Measurements from ENCODE around the gene ATG5. TPM values are rescaled to one million over a fixed set of nuclear protein-coding genes. Genes with fewer than 3 reads are reported as not detected.
A peak's percentile ranks its signal among the peaks of the same experiment; 100 is the strongest.
"Not testable (repeated sequence)": the region's sequence is repeated elsewhere in the genome, so short reads cannot be mapped to it uniquely, and the experiment has no call there.

Gene ATG5
- polyA plus RNA-seq, 1 donor from 2014 or later, result 45.5 TPM

GRCh38 chr6:106253731-106254130 lies 71.8 kb downstream of the ATG5 start:
- no peak overlapping the region for H3K4me2 ChIP-seq (ENCODE audit: low read length)
- no peak overlapping the region for H3K9ac ChIP-seq (ENCODE audit: low read length)
- no peaks in the 10 kb centered on the region for H4K20me1 ChIP-seq (ENCODE audit: insufficient read depth)
- no peaks in the 10 kb centered on the region for H3K36me3 ChIP-seq (ENCODE audit: insufficient read depth, low read length)
- H3K27me3 ChIP-seq (ENCODE audit: insufficient read depth, low read depth, low read length), result no peaks in the 10 kb centered on the region
- H3F3A ChIP-seq (ENCODE audit: insufficient read depth, low read length, poor library complexity, severe bottlenecking), result peaks cover 5% of the 10 kb centered on the region
- no peaks in the 10 kb centered on the region for H3K9me2 ChIP-seq (ENCODE audit: insufficient read depth, low read length)
- H3K4me3 ChIP-seq (ENCODE audit: low read length), result no peak overlapping the region
- H2AFZ ChIP-seq (ENCODE audit: low read depth, low read length), result no peak overlapping the region
- no peak for TF ChIP-seq SMC3 (conservative IDR thresholded peaks at IDR 0.05; ENCODE audit: poor library complexity)
- H3K79me2 ChIP-seq (replicated peaks; ENCODE audit: insufficient read depth, low read length), result no peaks in the 10 kb centered on the region
- no peaks in the 10 kb centered on the region for H3K9me3 ChIP-seq (ENCODE audit: low read length)
- no peak overlapping the region for H3K27ac ChIP-seq (ENCODE audit: low read length)

DNA sequence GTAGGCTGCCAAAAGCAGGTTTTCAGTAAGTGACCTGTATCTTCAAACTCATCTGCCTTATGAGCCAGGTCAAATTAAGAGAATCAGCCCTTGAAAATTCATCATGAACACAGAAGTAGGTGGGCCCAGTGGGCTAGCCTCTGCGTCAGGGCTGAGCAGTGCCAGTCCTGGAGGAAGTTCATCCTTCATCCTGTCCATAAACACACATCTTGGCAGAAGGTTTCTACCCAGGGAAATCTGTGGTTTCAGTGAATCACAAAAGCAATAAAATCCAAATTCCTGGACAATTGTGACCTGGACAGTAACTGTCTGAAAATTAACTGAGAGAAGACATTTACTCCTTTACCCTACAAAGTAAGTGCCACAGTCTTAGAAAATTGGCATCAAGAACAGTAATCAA lies 72.4 kb downstream of the ATG5 start:
- H3K4me2 ChIP-seq (ENCODE audit: low read length), result no peak overlapping the region
- TF ChIP-seq EP300 (conservative IDR thresholded peaks at IDR 0.05; ENCODE audit: poor library complexity, severe bottlenecking), result no peak
- no peak for TF ChIP-seq SMC3 (conservative IDR thresholded peaks at IDR 0.05; ENCODE audit: poor library complexity)
- no peak for TF ChIP-seq RAD21 (conservative IDR thresholded peaks at IDR 0.05)
- TF ChIP-seq REST (IDR thresholded peaks at IDR 0.05; ENCODE audit: borderline replicate concordance), result no peak
- no peak for TF ChIP-seq TAF1 (IDR thresholded peaks at IDR 0.05; ENCODE audit: low read depth)
- TF ChIP-seq MXI1 (conservative IDR thresholded peaks at IDR 0.05; ENCODE audit: poor library complexity, severe bottlenecking), result no peak
- no peaks in the 10 kb centered on the region for H3K36me3 ChIP-seq (ENCODE audit: insufficient read depth, low read length)
- peak overlapping the region; percentile 29 for H3K27ac ChIP-seq (ENCODE audit: low read length)
- H3K9me3 ChIP-seq (ENCODE audit: low read length), result no peaks in the 10 kb centered on the region
- no peaks in the 10 kb centered on the region for H4K20me1 ChIP-seq (ENCODE audit: insufficient read depth)
- H3K9ac ChIP-seq (ENCODE audit: low read length), result no peak overlapping the region
- no peaks in the 10 kb centered on the region for H3K79me2 ChIP-seq (replicated peaks; ENCODE audit: insufficient read depth, low read length)
- H3K27me3 ChIP-seq (ENCODE audit: insufficient read depth, low read depth, low read length), result no peaks in the 10 kb centered on the region
- no peak overlapping the region for H3K4me3 ChIP-seq (ENCODE audit: low read length)
- peaks cover 5% of the 10 kb centered on the region for H3F3A ChIP-seq (ENCODE audit: insufficient read depth, low read length, poor library complexity, severe bottlenecking)
- H2AFZ ChIP-seq (ENCODE audit: low read depth, low read length), result no peak overlapping the region
- no peaks in the 10 kb centered on the region for H3K9me2 ChIP-seq (ENCODE audit: insufficient read depth, low read length)

DNA sequence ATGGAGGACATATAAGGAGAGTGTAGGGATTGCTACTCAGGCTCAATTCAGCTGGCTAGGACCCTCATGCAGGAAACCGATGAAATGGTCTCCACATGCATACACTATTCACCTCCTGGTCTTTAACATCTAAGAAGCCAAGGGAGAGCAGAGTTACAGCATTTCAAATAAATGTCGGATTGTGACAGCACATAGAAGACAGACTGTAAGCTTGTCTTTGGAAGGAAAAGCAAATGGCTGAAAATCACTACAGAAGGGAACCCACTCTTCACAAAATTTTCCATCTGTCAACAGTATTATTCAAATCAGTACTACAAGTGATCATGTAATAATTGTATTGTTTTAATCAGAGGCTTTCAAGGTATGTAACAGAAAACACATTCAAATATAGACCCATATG lies 72.9 kb downstream of the ATG5 start:
- no peak for TF ChIP-seq RAD21 (conservative IDR thresholded peaks at IDR 0.05)
- peak; percentile 47 for TF ChIP-seq POLR2AphosphoS5 (IDR thresholded peaks at IDR 0.05)
- TF ChIP-seq EP300 (conservative IDR thresholded peaks at IDR 0.05; ENCODE audit: poor library complexity, severe bottlenecking), result peak; percentile 79
- no peaks in the 10 kb centered on the region for H3K79me2 ChIP-seq (replicated peaks; ENCODE audit: insufficient read depth, low read length)
- no peak overlapping the region for H2AFZ ChIP-seq (ENCODE audit: low read depth, low read length)
- H3K9ac ChIP-seq (ENCODE audit: low read length), result no peak overlapping the region
- no peaks in the 10 kb centered on the region for H3K9me2 ChIP-seq (ENCODE audit: insufficient read depth, low read length)
- H3K36me3 ChIP-seq (ENCODE audit: insufficient read depth, low read length), result no peaks in the 10 kb centered on the region
- H3F3A ChIP-seq (ENCODE audit: insufficient read depth, low read length, poor library complexity, severe bottlenecking), result peaks cover 5% of the 10 kb centered on the region
- H3K4me3 ChIP-seq (ENCODE audit: low read length), result no peak overlapping the region
- H3K27me3 ChIP-seq (ENCODE audit: insufficient read depth, low read depth, low read length), result no peaks in the 10 kb centered on the region
- H3K27ac ChIP-seq (ENCODE audit: low read length), result peak overlapping the region; percentile 29
- no peak overlapping the region for H3K4me2 ChIP-seq (ENCODE audit: low read length)
- H4K20me1 ChIP-seq (ENCODE audit: insufficient read depth), result no peaks in the 10 kb centered on the region
- no peaks in the 10 kb centered on the region for H3K9me3 ChIP-seq (ENCODE audit: low read length)

DNA sequence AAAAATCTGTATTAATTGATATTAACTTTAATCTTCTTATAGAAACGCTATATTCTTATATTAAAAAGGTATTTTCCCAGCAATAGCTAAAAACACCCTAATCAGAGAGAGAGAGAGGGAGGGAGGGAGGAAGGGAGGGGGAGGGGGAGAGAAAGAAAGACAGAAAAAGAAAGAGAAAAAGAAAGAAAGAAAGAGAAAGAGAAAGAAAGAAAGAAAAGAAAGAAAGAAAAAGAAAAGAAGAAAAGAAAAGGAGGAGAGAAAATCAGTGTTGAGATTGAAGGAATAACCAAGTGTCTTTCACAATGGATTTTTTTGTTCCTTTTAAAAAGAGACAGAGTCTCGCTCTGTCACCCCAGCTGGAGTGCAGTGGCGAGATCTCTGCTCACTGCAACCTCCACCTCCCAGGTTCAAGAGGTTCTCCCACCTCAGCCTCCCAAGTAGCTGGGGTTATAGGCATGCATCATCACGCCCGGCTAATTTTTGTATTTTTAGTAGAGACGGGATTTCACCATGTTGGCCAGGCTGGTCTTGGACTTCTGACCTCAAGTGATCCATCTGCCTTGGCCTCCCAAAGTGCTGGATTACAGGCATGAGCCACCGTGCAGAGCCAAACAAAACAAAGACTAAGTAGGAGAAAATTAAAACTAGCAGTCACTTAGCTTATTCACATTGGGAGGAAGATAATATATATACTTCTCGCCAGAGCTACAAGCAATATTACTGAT lies 73.9 kb downstream of the ATG5 start:
- H3K36me3 ChIP-seq (ENCODE audit: insufficient read depth, low read length), result not testable (repeated sequence)

More for the DNA sequence above, 73.9 kb downstream of the ATG5 start:
- H3K27me3 ChIP-seq (ENCODE audit: insufficient read depth, low read depth, low read length); H4K20me1 ChIP-seq (ENCODE audit: insufficient read depth); H3K4me3 ChIP-seq (ENCODE audit: low read length); H3K9me2 ChIP-seq (ENCODE audit: insufficient read depth, low read length); H3K79me2 ChIP-seq (replicated peaks; ENCODE audit: insufficient read depth, low read length); H3K9me3 ChIP-seq (ENCODE audit: low read length); H2AFZ ChIP-seq (ENCODE audit: low read depth, low read length); H3F3A ChIP-seq (ENCODE audit: insufficient read depth, low read length, poor library complexity, severe bottlenecking); H3K27ac ChIP-seq (ENCODE audit: low read length); H3K9ac ChIP-seq (ENCODE audit: low read length); H3K4me2 ChIP-seq (ENCODE audit: low read length): not testable (repeated sequence)

All from neural cell (in vitro differentiated cells).